Mucosa of rectum (tissue), 2 donors: ENCODE results near the gene FAM221A.

Experiments
- H3K27ac ChIP-seq, 2 donors: one replicate each; pipeline ENCODE4 v1.7.0; 2013; ENCODE audit warnings: inconsistent platforms in 2 of 2, low read depth in 2 of 2, low read length in 2 of 2
- H3K27me3 ChIP-seq, 2 donors: one replicate each; pipeline ENCODE4 v1.7.0; 2013; ENCODE audit warnings: low read length in 2 of 2; ENCODE audit not compliant: control insufficient read depth in 2 of 2, insufficient read depth in 2 of 2
- H3K36me3 ChIP-seq, 2 donors: one replicate each; pipeline ENCODE4 v1.7.0; 2013; ENCODE audit warnings: low read length in 2 of 2; ENCODE audit not compliant: control insufficient read depth in 2 of 2, insufficient read depth in 2 of 2
- H3K4me1 ChIP-seq, 2 donors: one replicate each; pipeline ENCODE4 v1.7.0; 2013; ENCODE audit warnings: low read length in 2 of 2, mild to moderate bottlenecking in 1 of 2; ENCODE audit not compliant: control insufficient read depth in 2 of 2, insufficient read depth in 2 of 2
- H3K4me3 ChIP-seq, 2 donors: one replicate each; pipeline ENCODE4 v1.7.0; 2013; ENCODE audit warnings: low read length in 2 of 2
- H3K9ac ChIP-seq, 2 donors: one replicate each; pipeline ENCODE4 v1.7.0; 2013; ENCODE audit warnings: low read length in 2 of 2, low read depth in 1 of 2, mild to moderate bottlenecking in 1 of 2
- H3K9me3 ChIP-seq, 2 donors: one replicate each; pipeline ENCODE4 v1.7.0; 2013; ENCODE audit warnings: low read length in 2 of 2; ENCODE audit not compliant: control insufficient read depth in 2 of 2
- donor health status: healthy.
- donor health status: Normal muscosa, but diverticular disease.

FAM221A gene

DNA sequence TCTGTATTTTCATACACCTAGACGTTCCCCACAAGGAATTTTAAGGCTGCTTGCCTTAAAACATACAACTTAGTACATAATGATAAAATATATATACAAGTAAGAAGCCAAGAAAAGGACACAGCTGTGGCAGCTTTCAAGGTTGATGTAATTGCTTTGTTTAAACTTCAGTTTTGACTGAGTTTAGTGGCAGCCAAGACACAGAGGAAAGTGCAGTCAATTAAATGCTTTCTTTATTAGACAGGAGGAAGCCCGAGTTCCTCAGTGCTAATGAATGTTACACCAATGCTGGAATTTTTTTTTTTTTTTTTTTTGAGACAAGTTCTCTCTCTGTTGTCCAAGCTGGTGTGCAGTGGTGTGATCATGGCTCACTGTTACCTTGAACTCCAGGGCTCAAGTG lies 18.8 kb downstream of the FAM221A start:
- peaks cover 6 to 11% of the 10 kb centered on the region in 2 donors for H3K36me3 ChIP-seq
- H3K4me3 ChIP-seq: no peak overlapping the region
- no peaks in the 10 kb centered on the region for H3K9me3 ChIP-seq
- H3K27ac ChIP-seq: no peak overlapping the region
- no peaks in the 10 kb centered on the region for H3K4me1 ChIP-seq
- H3K9ac ChIP-seq: no peak overlapping the region
- H3K27me3 ChIP-seq: no peaks in the 10 kb centered on the region

GRCh38 chr7:23700046-23700445 lies 20.0 kb downstream of the FAM221A start:
- H3K4me1 ChIP-seq: no peaks in the 10 kb centered on the region
- H3K9ac ChIP-seq: no peak overlapping the region
- H3K36me3 ChIP-seq: peaks cover 12 to 17% of the 10 kb centered on the region in 2 donors
- H3K9me3 ChIP-seq: no peaks in the 10 kb centered on the region
- H3K27me3 ChIP-seq: no peaks in the 10 kb centered on the region
- no peak overlapping the region for H3K4me3 ChIP-seq
- H3K27ac ChIP-seq: no peak overlapping the region

DNA sequence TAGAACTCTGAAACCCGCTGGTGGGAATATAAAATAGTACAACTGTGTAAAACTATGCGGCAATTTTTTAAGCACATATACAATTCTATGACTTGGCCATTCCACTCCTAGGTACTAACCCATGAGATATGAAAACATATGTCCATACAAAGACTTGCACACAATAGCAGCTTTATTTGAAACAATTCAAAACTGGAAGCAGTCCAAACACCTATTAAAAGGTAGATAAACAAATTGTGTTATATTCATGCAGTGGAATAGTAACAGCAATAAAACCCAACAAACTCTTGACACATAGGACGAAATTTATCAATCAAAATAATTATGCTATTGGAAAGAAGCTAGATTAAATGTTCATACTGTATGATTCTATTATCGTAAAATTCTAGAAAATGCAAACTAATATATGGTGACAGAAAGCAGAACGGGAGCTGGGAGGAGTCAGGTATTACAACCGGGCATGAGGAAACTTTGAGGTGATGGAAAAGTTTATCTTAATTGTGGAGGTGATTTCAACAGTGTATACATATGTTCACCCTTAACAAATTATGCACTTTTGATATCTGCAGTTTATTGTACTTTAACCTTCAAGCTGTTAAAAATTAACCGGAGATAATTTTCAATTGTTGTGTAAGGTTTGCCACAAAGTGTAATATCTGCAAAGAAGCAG lies 29.2 kb downstream of the FAM221A start:
- Histone ChIP-seq H3K9ac (no peak overlapping the region), H3K9me3 (no peaks in the 10 kb centered on the region), H3K27me3 (no peaks in the 10 kb centered on the region), H3K4me1 (peaks cover 0 to 2% of the 10 kb centered on the region in 2 donors), H3K36me3 (peaks cover 9 to 10% of the 10 kb centered on the region in 2 donors), H3K27ac (peak overlapping the region in 1 of 2 donors; percentile 51), H3K4me3 (no peak overlapping the region)

DNA sequence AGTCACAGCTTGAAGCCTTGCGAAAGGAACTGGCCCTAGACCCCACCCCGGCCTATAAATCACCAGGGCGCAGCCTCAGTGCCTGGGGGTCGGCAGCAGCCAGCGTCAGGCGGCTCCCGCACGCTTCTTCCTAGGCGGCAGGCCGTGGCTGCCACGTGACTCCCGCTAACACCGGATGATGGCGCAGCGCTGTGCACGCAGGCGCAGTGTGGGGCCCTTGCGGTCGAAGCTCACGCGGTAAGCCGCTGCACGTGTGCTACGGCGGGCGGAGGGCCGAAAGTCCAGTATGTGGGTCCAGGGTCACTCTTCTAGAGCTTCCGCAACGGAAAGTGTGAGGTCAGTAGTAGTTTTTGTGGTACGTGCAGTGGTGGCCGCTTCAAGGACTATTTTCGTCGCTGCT lies 30.0 kb downstream of the FAM221A start, which contains the start of gene STK31:
STK31 (plus strand) TSS at position 220 of the 400 bp plus-strand sequence; CDS start at position 287, 67 bp downstream.
- no peak within 1 kb of the TSS for H3K4me3 ChIP-seq
- peak within 1 kb of the TSS in 1 of 2 donors; percentile 51 for H3K27ac ChIP-seq
- peaks cover 0 to 2% of the 10 kb centered on the region in 2 donors for H3K4me1 ChIP-seq

GRCh38 chr7:23712368-23713284 lies 32.6 kb downstream of the FAM221A start:
- Histone ChIP-seq H3K4me3 (no peak overlapping the region), H3K36me3 (no peaks in the 10 kb centered on the region), H3K27me3 (no peaks in the 10 kb centered on the region), H3K27ac (no peak overlapping the region), H3K9me3 (no peaks in the 10 kb centered on the region), H3K9ac (no peak overlapping the region), H3K4me1 (peaks cover 0 to 2% of the 10 kb centered on the region in 2 donors)

More for the DNA sequence above, 30.0 kb downstream of the FAM221A start, which contains the start of gene STK31:
- Histone ChIP-seq H3K9ac (no peak within 1 kb of the TSS), H3K36me3 (peaks cover 4 to 5% of the 10 kb centered on the region in 2 donors), H3K9me3 (no peaks in the 10 kb centered on the region), H3K27me3 (no peaks in the 10 kb centered on the region)

GRCh38 chr7:23713285-23714149 lies 33.5 kb downstream of the FAM221A start:
- no peak overlapping the region for H3K9ac ChIP-seq
- peaks cover 0 to 2% of the 10 kb centered on the region in 2 donors for H3K4me1 ChIP-seq
- no peaks in the 10 kb centered on the region for H3K36me3 ChIP-seq
- no peak overlapping the region for H3K27ac ChIP-seq
- no peaks in the 10 kb centered on the region for H3K27me3 ChIP-seq
- no peak overlapping the region for H3K4me3 ChIP-seq
- no peaks in the 10 kb centered on the region for H3K9me3 ChIP-seq

GRCh38 chr7:23714150-23714464 lies 34.1 kb downstream of the FAM221A start:
- peaks cover 0 to 2% of the 10 kb centered on the region in 2 donors for H3K4me1 ChIP-seq
- H3K27me3 ChIP-seq: no peaks in the 10 kb centered on the region
- H3K9me3 ChIP-seq: no peaks in the 10 kb centered on the region
- H3K4me3 ChIP-seq: no peak overlapping the region
- no peak overlapping the region for H3K9ac ChIP-seq
- H3K27ac ChIP-seq: no peak overlapping the region
- no peaks in the 10 kb centered on the region for H3K36me3 ChIP-seq

GRCh38 chr7:23714579-23714978 lies 34.6 kb downstream of the FAM221A start:
- no peak overlapping the region for H3K4me3 ChIP-seq
- H3K4me1 ChIP-seq: no peaks in the 10 kb centered on the region
- H3K9ac ChIP-seq: no peak overlapping the region
- no peaks in the 10 kb centered on the region for H3K9me3 ChIP-seq
- H3K36me3 ChIP-seq: no peaks in the 10 kb centered on the region
- H3K27ac ChIP-seq: no peak overlapping the region
- H3K27me3 ChIP-seq: no peaks in the 10 kb centered on the region

DNA sequence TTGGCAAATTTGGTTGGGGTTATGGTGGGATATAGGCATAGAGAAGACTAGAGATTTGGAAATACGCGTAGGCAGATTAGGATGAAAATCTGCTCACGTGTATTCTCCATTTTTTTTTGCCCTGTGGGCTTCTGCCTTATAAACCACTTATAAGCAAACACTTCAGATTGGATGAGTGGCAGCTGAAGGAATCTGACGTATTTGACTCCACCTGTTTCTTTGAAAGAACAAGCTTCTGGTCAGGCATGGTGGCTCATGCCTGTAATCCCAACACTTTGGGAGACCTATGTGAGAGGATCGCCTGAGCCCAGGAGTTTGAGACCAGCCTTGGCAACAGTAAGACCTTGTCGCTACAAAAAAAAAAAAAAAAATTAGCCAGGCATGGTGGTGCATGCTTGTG lies 35.1 kb downstream of the FAM221A start:
- H3K4me1 ChIP-seq: no peaks in the 10 kb centered on the region
- H3K9me3 ChIP-seq: no peaks in the 10 kb centered on the region
- H3K36me3 ChIP-seq: no peaks in the 10 kb centered on the region
- no peak overlapping the region for H3K4me3 ChIP-seq
- H3K27me3 ChIP-seq: no peaks in the 10 kb centered on the region
- H3K9ac ChIP-seq: no peak overlapping the region
- H3K27ac ChIP-seq: no peak overlapping the region
